GM12865 (cell line): ENCODE data around the gene KDM4B.
"Not testable (repeated sequence)": the region's sequence is repeated elsewhere in the genome, so short reads cannot be mapped to it uniquely, and the experiment has no call there.

Experiments used
- DNase-seq: peaks from one replicate; pipeline ENCODE4 v3.0.0; 2010; ENCODE audit warnings: low read depth
- H3K4me3 ChIP-seq: 2 replicates; pipeline ENCODE4 v1.5.1; 2011; ENCODE audit warnings: mild to moderate bottlenecking, low read depth, low read length, control low read depth
- TF ChIP-seq, protein P1 (sequence below): IDR thresholded peaks from 2 replicates; pipeline ENCODE4 v1.5.1; 2011; ENCODE audit warnings: low read length, control low read depth, low read depth, inconsistent platforms; ENCODE audit not compliant: insufficient read depth; ENCODE audit errors: missing control alignments

The KDM4B gene

DNA sequence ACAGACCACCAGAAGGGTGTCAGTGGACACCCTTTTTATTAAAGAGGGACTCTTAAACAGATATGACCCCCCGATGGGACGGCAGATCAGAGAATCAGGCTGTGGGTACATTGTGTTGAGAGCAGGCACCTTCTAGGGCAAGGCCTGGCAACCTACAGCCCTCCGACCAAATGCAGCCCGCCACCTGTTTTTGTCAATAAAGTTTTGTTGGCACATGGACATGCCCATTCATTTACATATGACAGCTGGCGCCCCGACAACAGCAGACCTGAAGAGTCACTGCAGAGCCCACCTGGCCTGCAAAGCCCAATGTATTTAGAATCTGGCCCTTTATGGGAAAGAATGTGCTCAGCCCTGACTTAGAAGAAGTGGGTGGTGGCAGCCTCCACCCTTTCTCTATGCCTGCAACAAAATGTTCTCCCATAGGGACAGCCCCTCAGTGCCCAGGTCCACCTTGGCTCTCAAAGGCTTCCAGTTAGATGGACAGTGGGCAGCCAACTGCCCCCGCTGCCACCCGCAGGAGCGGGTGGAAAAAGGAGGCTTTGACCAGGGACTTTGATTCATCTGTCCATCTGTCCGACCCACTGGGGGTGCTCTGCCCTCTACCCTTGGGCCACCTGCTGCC lies 186.8 kb downstream of the KDM4B start:
- H3K4me3 ChIP-seq, result no peak overlapping the region
- no peak for DNase-seq
- TF ChIP-seq, protein P1, sequence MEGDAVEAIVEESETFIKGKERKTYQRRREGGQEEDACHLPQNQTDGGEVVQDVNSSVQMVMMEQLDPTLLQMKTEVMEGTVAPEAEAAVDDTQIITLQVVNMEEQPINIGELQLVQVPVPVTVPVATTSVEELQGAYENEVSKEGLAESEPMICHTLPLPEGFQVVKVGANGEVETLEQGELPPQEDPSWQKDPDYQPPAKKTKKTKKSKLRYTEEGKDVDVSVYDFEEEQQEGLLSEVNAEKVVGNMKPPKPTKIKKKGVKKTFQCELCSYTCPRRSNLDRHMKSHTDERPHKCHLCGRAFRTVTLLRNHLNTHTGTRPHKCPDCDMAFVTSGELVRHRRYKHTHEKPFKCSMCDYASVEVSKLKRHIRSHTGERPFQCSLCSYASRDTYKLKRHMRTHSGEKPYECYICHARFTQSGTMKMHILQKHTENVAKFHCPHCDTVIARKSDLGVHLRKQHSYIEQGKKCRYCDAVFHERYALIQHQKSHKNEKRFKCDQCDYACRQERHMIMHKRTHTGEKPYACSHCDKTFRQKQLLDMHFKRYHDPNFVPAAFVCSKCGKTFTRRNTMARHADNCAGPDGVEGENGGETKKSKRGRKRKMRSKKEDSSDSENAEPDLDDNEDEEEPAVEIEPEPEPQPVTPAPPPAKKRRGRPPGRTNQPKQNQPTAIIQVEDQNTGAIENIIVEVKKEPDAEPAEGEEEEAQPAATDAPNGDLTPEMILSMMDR, result no peak

DNA sequence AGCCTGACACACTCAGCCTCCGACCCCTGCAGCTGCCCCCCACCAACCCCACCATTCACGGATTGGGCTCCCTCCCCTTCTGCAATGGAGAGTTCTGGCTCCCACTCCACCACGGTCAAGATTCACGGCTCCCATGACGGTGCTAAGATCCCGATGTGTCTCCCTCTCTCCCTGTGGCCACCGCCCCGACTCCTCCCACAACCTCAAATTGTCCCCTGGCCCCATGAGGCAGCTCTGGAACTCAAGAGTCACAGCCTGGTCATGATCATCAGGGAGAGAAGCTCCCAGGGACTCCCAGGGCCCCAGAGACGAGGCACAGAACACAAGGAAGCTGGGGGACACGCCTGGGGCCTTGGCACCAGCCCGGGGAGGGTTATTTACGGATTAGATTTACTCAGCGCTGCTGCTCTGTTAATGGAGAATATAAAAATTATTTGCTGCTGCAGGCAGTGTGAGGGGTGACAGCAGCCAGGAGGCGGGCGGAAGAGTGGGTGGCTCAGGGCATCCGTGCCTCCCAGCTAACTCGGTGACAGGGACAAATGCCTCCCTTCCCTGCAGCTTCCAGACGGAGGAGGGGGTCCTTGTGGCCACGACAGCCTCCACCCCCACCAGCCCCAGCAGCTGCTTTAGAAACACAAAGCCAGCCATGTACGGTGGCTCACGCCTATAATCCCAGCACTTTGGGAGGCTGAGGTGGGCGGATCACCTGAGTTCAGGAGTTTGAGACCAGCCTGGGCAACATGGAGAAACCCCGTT lies 187.5 kb downstream of the KDM4B start:
- no peak overlapping the region for H3K4me3 ChIP-seq
- TF ChIP-seq, protein P1, result no peak
- no peak for DNase-seq

DNA sequence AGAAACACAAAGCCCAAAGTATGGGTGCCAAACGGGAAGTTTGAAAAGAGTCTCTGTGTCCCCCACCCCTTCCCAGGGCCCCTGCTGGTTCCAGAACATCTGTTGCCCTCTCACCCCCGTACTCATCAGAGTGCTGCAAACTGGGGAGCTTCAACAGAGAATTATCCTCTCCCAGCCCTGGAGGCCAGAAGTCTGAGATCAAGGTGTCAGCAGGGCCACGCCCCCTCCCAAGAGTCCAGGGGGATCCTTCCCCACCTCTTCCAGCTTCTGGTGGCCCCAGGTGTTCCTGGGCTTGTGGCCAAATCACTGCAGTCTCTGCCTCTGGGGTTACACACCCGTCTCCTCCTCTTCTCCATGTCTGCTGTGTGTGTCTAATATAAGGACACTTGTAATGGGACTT lies 188.3 kb downstream of the KDM4B start:
- TF ChIP-seq, protein P1, result no peak
- no peak overlapping the region for H3K4me3 ChIP-seq
- no peak for DNase-seq

DNA sequence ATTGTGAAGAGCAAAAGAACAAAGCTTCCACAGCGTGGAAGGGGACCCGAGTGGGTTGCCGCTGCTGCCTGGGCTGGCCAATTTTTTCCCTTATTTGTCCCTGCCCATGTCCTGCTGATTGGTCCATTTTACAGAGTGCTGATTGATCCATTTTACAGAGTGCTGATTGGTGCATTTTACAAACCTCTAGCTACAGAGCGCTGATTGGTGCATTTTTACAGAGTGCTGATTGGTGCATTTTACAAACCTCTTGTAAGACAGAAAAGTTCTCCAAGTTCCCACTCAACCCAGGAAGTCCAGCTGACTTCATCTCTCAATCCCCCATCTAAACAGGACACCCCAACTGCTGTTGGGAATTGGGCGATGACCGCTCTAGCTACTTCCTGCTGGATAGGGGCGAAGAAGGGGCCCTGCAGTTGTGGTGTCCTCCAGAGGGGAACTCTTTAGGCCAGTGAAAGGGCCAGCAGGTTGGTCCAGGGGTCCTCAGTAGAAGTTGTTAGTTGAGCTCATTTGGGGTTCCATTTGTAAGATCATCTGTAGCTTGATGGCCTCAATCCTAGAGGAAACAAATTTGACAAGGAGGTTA lies 189.7 kb downstream of the KDM4B start:
- not testable (repeated sequence) for H3K4me3 ChIP-seq, DNase-seq

DNA sequence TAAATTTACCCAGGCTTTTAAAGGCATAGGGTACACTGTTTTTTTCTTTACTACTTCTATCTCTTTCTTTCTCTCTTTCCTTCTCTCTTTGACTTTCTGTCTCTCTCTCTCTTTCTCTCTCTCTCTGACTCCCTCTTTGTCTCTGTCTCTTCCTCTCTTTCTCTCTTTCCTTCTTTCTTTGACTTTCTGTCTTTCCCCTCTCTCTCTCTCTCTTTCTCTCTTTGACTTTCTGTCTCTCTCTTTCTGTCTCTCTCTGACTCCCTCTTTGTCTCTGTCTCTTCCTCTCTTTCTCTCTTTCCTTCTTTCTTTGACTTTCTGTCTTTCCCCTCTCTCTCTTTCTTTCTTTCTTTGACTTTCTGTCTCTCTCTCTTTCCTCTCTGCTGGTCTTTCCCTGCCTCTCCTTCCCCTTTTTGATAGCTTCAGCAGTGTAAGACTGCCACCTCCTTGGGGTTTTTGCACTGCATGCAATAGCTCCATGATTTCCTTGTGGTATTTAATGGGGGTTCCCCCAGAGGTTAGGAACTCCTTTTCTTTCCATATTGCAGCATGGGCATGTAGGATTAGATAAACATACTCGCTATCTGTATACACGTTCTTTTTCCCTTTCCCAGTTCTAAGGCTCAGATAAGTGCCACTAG lies 191.4 kb downstream of the KDM4B start:
- DNase-seq, H3K4me3 ChIP-seq: not testable (repeated sequence)

DNA sequence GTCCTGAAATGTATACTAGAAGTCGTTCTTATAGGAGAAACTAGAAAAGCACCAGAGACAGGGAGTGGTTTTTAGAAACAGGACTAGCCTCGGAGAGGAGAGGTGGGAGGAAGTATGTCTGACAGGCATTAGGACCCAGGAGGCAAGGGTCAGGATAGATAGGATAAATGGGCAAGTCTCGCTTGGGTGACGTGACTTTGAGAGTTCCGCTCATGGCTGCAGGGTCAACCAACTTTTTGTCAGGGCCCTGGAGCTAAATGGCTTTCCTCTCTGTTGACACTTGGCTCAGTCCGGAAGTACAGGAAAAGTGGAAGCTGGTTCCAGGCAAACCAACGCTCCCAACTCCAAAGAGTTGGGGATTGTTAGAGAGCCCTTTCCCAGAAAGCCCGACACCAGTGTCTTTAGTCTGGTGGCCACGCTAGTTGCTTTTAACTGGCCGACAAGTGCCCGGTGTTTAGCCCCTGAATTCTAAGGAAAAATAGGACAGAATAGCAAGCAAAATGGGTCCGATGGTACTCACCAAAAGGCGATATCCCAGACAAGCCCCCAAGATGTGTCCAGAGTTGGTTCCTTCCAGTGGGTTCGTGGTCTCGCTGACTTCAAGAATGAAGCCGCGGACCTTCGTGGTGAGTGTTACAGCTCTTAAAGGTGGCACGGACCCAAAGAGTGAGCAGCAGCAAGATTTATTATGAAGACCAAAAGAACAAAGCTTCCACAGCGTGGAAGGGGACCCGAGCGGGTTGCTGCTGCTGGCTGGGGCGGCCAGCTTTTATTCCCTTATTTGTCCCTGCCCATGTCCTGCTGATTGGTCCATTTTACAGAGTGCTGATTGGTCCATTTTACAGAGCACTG lies 196.2 kb downstream of the KDM4B start:
- not testable (repeated sequence) for DNase-seq, H3K4me3 ChIP-seq

DNA sequence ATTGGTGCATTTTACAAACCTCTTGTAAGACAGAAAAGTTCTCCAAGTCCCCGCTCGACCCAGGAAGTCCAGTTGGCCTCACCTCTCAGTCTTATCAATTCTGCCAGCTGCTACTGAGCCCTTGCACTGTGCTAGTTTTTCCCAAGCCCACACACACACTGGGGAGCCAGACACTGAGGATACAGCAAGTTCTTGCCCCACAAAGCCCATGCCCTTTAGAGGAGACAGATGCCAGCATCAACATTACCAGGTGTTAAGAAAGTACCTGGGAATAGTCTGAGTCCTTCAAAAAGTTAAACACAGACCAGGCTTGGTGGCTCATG lies 196.7 kb downstream of the KDM4B start:
- DNase-seq, result no peak
- TF ChIP-seq, protein P1, result no peak
- no peak overlapping the region for H3K4me3 ChIP-seq

DNA sequence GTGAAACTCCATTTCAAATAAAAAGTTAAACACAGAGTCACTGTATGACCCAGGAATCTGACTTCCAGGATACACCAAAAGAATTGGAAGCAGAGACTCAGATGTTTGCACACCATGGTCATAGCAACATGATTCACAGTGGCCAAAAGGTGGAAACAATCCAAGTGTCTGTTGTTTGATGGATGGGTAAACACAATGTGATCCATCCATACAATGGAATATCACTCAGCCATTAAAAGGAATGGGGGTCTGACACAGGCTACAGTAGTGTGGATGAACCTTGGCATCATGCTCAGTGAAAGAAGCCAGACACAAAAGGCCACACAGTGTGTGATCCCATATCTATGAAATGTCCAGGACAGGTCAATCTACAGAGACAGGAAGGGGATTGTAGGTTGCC lies 197.3 kb downstream of the KDM4B start:
- DNase-seq, result no peak
- H3K4me3 ChIP-seq, result no peak overlapping the region
- TF ChIP-seq, protein P1, result no peak
